Activated CD8-positive, alpha-beta memory T cell treated with anti-CD3 and anti-CD28 coated beads, Interleukin-2, amount 50 U/mL, for 24 hours (primary cell): Measurements from ENCODE around the gene TSLP.

ENCODE experiments used
- DNase-seq: peaks from one replicate; pipeline ENCODE4 v3.0.0-alpha.2; 2020; ENCODE audit errors: extremely low read depth

Gene TSLP

GRCh38 chr5:111071413-111071812 lies at the start of gene TSLP:
TSS of gene TSLP (plus strand) at chr5:111071713. CDS start at chr5:111071891, 178 bp downstream.
- no peak for DNase-seq

GRCh38 chr5:111022301-111022700 lies 49.2 kb upstream of the TSLP start:
- no peak for DNase-seq

- DNase-seq, result no peak
Observed at GRCh38 chr5:111028865-111029264, 42.6 kb upstream of the TSLP start.

- DNase-seq, result no peak
Observed at GRCh38 chr5:111043712-111044506, 27.6 kb upstream of the TSLP start.

- no peak for DNase-seq
Observed at GRCh38 chr5:111058064-111058463, 13.4 kb upstream of the TSLP start.

GRCh38 chr5:111060169-111060568 lies 11.3 kb upstream of the TSLP start:
- DNase-seq, result no peak

GRCh38 chr5:111061618-111062017 lies 9.9 kb upstream of the TSLP start:
- no peak for DNase-seq

- no peak for DNase-seq
Observed at GRCh38 chr5:111063709-111064322, 7.7 kb upstream of the TSLP start.

GRCh38 chr5:111066261-111066938 lies 5.1 kb upstream of the TSLP start:
- no peak for DNase-seq

GRCh38 chr5:111068213-111068612 lies 3.3 kb upstream of the TSLP start:
- no peak for DNase-seq

GRCh38 chr5:111069839-111070238 lies 1.7 kb upstream of the TSLP start:
- no peak for DNase-seq

GRCh38 chr5:111070272-111071134 lies 1.0 kb upstream of the TSLP start:
- DNase-seq, result no peak

GRCh38 chr5:111072949-111073682 lies 1.6 kb downstream of the TSLP start:
- DNase-seq, result peak; percentile 31

- DNase-seq, result no peak
Observed at GRCh38 chr5:111074244-111074643, 2.7 kb downstream of the TSLP start.

- no peak for DNase-seq
Observed at GRCh38 chr5:111075520-111075919, 4.0 kb downstream of the TSLP start.

- DNase-seq, result no peak
Observed at GRCh38 chr5:111076091-111076490, 4.6 kb downstream of the TSLP start.

GRCh38 chr5:111077678-111078077 lies 6.2 kb downstream of the TSLP start:
- no peak for DNase-seq

GRCh38 chr5:111079846-111080245 lies 8.3 kb downstream of the TSLP start:
- DNase-seq, result no peak

GRCh38 chr5:111083323-111083722 lies 11.8 kb downstream of the TSLP start:
- no peak for DNase-seq

GRCh38 chr5:111092062-111092853 lies 20.7 kb downstream of the TSLP start, which contains the start of gene WDR36:
TSS of gene WDR36 (plus strand) at chr5:111092348. CDS start at chr5:111092457, 109 bp downstream.
- DNase-seq, result peak; percentile 82
